Muscle of leg (tissue), 16 donors: ENCODE results near the gene ADAMTS10. TPM values are rescaled to one million over a fixed set of nuclear protein-coding genes. Genes with fewer than 3 reads are reported as not detected.

Source experiments
- DNase-seq: peaks from one replicate; pipeline ENCODE4 v3.0.0; 2013
- H3K27ac ChIP-seq: one replicate; pipeline ENCODE4 v1.5.1; 2013; ENCODE audit warnings: mild to moderate bottlenecking, low read length, control low read depth
- H3K27me3 ChIP-seq: one replicate; pipeline ENCODE4 v1.6.1; 2013; ENCODE audit warnings: low read length; ENCODE audit not compliant: control insufficient read depth, insufficient read depth
- H3K36me3 ChIP-seq: one replicate; pipeline ENCODE4 v1.6.1; 2013; ENCODE audit warnings: low read length; ENCODE audit not compliant: control insufficient read depth, insufficient read depth
- H3K4me1 ChIP-seq: one replicate; pipeline ENCODE4 v1.6.1; 2013; ENCODE audit warnings: low read length; ENCODE audit not compliant: control insufficient read depth, insufficient read depth
- H3K4me3 ChIP-seq: one replicate; pipeline ENCODE4 v1.5.1; 2013; ENCODE audit warnings: low read length, control low read depth
- H3K9me3 ChIP-seq: replicated peaks from 2 replicates; pipeline ENCODE4 v1.6.1; 2013; ENCODE audit warnings: low read depth, low read length; ENCODE audit not compliant: control insufficient read depth
- WGBS: methylation state at CpG from one replicate; pipeline ENCODE4 v1.1.5; 2013; ENCODE audit warnings: missing lambda C conversion rate; ENCODE audit not compliant: insufficient coverage; 5-methylcytosine and 5-hydroxymethylcytosine counted together
- long read RNA-seq, 11 donors: transcript quantifications; one replicate each; lab custom pipeline, GENCODE V29; 2026
- polyA plus RNA-seq, 8 donors: library from polyadenylated mRNA; unstranded; fragments of 120-200 nt; gene quantifications; one replicate each; pipeline versions ENCODE4 v1.2.1 to v1.2.3, GENCODE V29; 2013; ENCODE audit warnings: inconsistent platforms in 1 of 8, low replicate concordance in 1 of 8; ENCODE audit not compliant: insufficient read length in 8 of 8, insufficient read depth in 1 of 8
- total RNA-seq: library from RNA; stranded (reverse); fragments of 120-200 nt; gene quantifications from one replicate; pipeline ENCODE4 v1.2.4, GENCODE V29; 2013

The ADAMTS10 gene
- total RNA-seq, result 28.1 TPM
- 10 to 100 TPM; 25.2 to 40.4 (median 33.4) TPM for polyA plus RNA-seq
- long read RNA-seq, donor 1, result 0 reads
- long read RNA-seq, donor 2, result 0 reads
- long read RNA-seq, donor 3, result 0 reads
- long read RNA-seq, donor 4, result 0 reads
- long read RNA-seq, donor 5, partial matches to known transcripts, result 0 of 3 reads
- long read RNA-seq, donor 5, other reads (novel, unspliced or antisense), result 0 of 3 reads
- long read RNA-seq, donor 6, result 0 reads
- long read RNA-seq, donor 7, result 0 reads
- long read RNA-seq, donor 8, result 0 reads
- long read RNA-seq, donor 9, result 0 reads
- long read RNA-seq, donor 10, partial matches to known transcripts, result 0 of 1 reads
- long read RNA-seq, donor 10, other reads (novel, unspliced or antisense), result 0 of 1 reads
- long read RNA-seq, donor 11, result 0 reads

GRCh38 chr19:8610041-8610935 is at the start of gene ADAMTS10:
Gene ADAMTS10, minus strand, starts transcription at chr19:8610715. Its CDS starts 5,005 bp downstream, at chr19:8605710.
- Histone ChIP-seq H3K27me3 (no peaks in the 10 kb centered on the region), H3K9me3 (peaks cover 3% of the 10 kb centered on the region), H3K4me1 (peaks cover 29% of the 10 kb centered on the region), H3K27ac (peak within 1 kb of the TSS; percentile 90), H3K36me3 (peaks cover 8% of the 10 kb centered on the region), H3K4me3 (peak within 1 kb of the TSS; percentile 75)
- peak; percentile 76 for DNase-seq
- WGBS, result under 1% methylated on average over 58 of the region's 74 CpGs

- Histone ChIP-seq H3K4me1 (peaks cover under 1% of the 10 kb centered on the region), H3K27ac (no peak overlapping the region), H3K4me3 (no peak overlapping the region), H3K27me3 (peaks cover 4% of the 10 kb centered on the region), H3K36me3 (no peaks in the 10 kb centered on the region), H3K9me3 (no peaks in the 10 kb centered on the region)
- DNase-seq, result no peak
- 64% methylated on average over 4 of the region's 7 CpGs for WGBS
Observed at GRCh38 chr19:8659905-8660304, 49.4 kb upstream of the ADAMTS10 start.

GRCh38 chr19:8657869-8658268 is 47.4 kb upstream of the ADAMTS10 start:
- Histone ChIP-seq H3K4me3 (no peak overlapping the region), H3K27me3 (peaks cover 6% of the 10 kb centered on the region), H3K36me3 (no peaks in the 10 kb centered on the region), H3K4me1 (peaks cover 4% of the 10 kb centered on the region), H3K27ac (no peak overlapping the region), H3K9me3 (no peaks in the 10 kb centered on the region)
- DNase-seq, result no peak
- WGBS, result 69% methylated on average over 3 of the region's 5 CpGs

DNA sequence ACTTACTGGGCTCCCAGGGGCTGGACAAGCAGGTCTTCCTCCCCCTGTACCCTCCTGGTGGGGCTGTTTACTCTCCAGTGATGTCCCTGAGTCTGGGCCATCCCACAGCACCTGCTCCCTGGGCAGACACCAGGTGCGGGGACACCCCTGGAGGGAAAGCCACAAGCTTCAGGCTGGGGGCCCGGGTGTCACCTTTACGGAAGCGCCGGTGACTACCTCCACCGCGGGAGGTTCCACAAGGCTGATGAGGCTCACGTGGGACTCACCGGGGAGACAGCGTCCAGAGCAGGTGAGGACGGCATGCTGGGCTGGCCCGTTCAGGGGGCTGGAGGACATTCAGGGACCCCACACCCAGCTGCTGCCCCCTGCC is 44.8 kb upstream of the ADAMTS10 start:
- Histone ChIP-seq H3K36me3 (no peaks in the 10 kb centered on the region), H3K27ac (no peak overlapping the region), H3K9me3 (no peaks in the 10 kb centered on the region), H3K4me1 (peaks cover 4% of the 10 kb centered on the region), H3K27me3 (peaks cover 6% of the 10 kb centered on the region), H3K4me3 (no peak overlapping the region)
- no peak for DNase-seq
- WGBS, result 70% methylated on average over 12 of the region's 12 CpGs

DNA sequence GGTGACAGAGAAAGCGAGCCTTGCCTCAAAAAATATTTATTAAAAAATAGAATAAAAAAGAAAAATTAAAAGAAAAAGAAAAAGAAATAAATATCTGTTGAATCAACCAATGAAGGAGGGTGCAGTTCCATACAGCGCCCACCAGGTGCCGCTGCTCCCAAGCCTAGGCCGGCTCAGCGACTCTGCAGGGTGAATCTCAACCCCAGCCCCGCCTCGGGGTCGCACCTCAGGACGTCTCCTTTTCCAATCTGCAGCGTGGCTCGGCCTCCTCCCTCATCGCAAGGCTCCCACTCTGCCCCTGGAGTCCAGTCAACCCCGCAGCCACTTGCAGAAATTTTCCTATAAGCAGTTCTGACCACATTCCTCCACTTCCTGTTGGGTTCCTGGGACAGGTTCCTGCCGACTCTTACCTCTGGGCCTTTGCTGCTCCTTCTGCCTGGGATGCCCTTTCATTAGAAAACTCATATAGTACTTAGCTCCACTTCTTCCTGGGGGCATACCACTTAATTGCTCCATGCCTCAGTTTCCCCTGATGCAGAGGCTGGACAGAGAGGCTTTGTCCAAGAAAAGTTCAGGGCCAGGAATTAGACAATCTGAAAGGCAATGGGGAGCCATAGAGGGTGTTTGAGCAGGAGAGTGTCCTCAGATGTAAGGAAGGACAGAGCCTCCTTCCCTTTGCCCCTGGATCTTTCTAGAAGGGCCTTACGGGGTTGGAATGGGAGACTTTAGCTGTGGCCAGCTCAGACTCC is 44.2 kb upstream of the ADAMTS10 start:
- H3K4me3 ChIP-seq, result no peak overlapping the region
- H3K4me1 ChIP-seq, result peaks cover 4% of the 10 kb centered on the region
- H3K27me3 ChIP-seq, result peaks cover 6% of the 10 kb centered on the region
- DNase-seq, result peak; percentile 41
- 3% methylated on average over 14 of the region's 15 CpGs for WGBS
- no peak overlapping the region for H3K27ac ChIP-seq
- no peaks in the 10 kb centered on the region for H3K9me3 ChIP-seq
- no peaks in the 10 kb centered on the region for H3K36me3 ChIP-seq

- no peaks in the 10 kb centered on the region for H3K36me3 ChIP-seq
- WGBS, result no CpG with 5 or more reads among the region's 6 CpGs
- H3K27ac ChIP-seq, result no peak overlapping the region
Observed at GRCh38 chr19:8648240-8648639, 37.7 kb upstream of the ADAMTS10 start.

DNA sequence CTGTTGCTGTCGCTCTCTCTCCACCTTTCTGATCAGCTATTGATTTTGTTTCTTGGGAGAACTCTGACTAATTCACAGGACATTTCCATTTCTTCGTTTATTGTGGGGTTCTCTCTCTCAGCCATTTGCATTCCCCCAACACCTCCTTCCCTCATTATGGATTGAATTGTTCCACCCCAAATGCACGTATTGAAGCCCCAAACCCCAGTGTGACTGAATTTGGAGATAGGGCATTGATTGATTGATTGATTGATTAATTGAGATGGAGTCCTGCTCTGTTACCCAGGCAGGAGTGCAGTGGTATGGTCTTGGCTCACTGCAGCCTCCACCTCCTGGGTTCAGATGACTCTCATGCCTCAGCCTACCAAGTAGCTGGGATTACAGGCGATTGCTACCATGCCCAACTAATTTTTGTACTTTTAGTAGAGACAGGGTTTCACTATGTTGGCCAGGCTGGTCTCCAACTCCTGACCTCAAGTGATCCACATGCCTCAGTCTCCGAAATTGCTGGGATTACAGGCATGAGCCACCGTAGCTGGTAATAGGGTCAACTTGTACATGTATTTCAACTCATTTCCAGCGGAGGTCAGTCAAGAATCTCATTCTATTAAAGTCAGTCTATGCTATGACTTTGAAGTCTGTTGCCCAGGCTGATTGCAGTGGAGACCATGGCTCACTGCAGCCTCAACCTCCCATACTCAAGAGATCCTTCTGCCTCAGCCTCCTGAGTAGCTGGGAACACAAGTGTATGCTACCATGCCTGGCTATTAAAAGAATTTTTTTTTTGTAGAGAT is 33.5 kb upstream of the ADAMTS10 start:
- Histone ChIP-seq H3K27ac (no peak overlapping the region), H3K27me3 (no peaks in the 10 kb centered on the region), H3K4me1 (peaks cover 8% of the 10 kb centered on the region), H3K4me3 (no peak overlapping the region), H3K9me3 (peaks cover 5% of the 10 kb centered on the region), H3K36me3 (no peaks in the 10 kb centered on the region)
- no peak for DNase-seq
- WGBS, result 58% methylated on average over 4 of the region's 7 CpGs

More at GRCh38 chr19:8648240-8648639, 37.7 kb upstream of the ADAMTS10 start:
- no peak for DNase-seq
- Histone ChIP-seq H3K27me3 (no peaks in the 10 kb centered on the region), H3K9me3 (no peaks in the 10 kb centered on the region), H3K4me1 (no peaks in the 10 kb centered on the region), H3K4me3 (no peak overlapping the region)

GRCh38 chr19:8642561-8642960 is 32.0 kb upstream of the ADAMTS10 start:
- H3K36me3 ChIP-seq, result no peaks in the 10 kb centered on the region
- no peaks in the 10 kb centered on the region for H3K27me3 ChIP-seq
- no peak for DNase-seq
- no peak overlapping the region for H3K27ac ChIP-seq
- 83% methylated on average over 1 of the region's 5 CpGs for WGBS
- H3K9me3 ChIP-seq, result peaks cover 5% of the 10 kb centered on the region
- H3K4me3 ChIP-seq, result no peak overlapping the region
- H3K4me1 ChIP-seq, result peaks cover 8% of the 10 kb centered on the region

DNA sequence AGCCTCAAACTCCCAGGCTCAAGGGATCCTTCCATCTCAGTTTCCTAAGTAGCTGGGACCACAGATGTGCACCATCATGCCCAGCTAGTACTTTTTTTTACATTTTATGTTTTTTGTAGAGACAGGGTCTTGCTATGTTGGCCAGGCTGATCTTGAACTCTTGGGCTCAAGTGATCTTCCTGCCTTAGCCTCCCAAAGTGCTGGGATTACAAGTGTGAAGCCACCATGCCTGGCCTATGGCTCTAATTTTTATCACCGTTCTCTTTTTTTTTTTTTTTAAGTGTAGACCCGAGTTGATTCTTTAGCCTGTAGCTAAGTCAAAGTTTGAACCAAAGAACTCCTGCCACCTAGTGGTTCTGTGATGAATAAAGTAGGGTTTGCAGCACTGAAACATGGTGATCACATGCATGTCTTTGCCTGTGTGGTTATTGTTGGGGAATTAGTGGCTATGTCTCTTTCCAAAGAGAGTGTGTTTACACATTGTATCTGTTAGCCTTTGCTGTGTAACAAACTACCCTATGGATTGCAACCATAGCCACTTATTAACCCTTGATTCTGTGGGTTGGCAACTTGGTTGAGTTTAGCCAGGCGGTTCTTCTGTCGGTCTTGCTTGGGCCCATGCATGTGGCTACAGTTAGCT is 31.5 kb upstream of the ADAMTS10 start:
- peaks cover 8% of the 10 kb centered on the region for H3K4me1 ChIP-seq
- no peak overlapping the region for H3K4me3 ChIP-seq
- DNase-seq, result peak; percentile 59
- H3K36me3 ChIP-seq, result no peaks in the 10 kb centered on the region
- no peak overlapping the region for H3K27ac ChIP-seq
- WGBS, result 0% methylated on average over 1 of the region's 4 CpGs
- no peaks in the 10 kb centered on the region for H3K27me3 ChIP-seq
- H3K9me3 ChIP-seq, result peaks cover 5% of the 10 kb centered on the region
